ENCODE measurements around the gene SORD.
"Not testable (repeated sequence)": the region's sequence is repeated elsewhere in the genome, so short reads cannot be mapped to it uniquely, and the experiment has no call there.

SORD gene

GRCh38 chr15:45025627-45026026 lies 2.6 kb downstream of the SORD start:
- not testable (repeated sequence) for DNase-seq

- DNase-seq = no peak
These were observed 3.7 kb downstream of the SORD start for GRCh38 chr15:45026651-45027190.

- DNase-seq = no peak
These were observed 4.2 kb downstream of the SORD start for GRCh38 chr15:45027220-45027619.

- no peak for DNase-seq
These were observed 7.7 kb downstream of the SORD start for GRCh38 chr15:45030743-45031142.

- DNase-seq = not testable (repeated sequence)
These were observed 8.6 kb downstream of the SORD start for GRCh38 chr15:45031522-45032028.

GRCh38 chr15:45032501-45032900 lies 9.5 kb downstream of the SORD start:
- not testable (repeated sequence) for DNase-seq

GRCh38 chr15:45034087-45034486 lies 11.1 kb downstream of the SORD start:
- DNase-seq = not testable (repeated sequence)

GRCh38 chr15:45034600-45035375 lies 11.8 kb downstream of the SORD start:
- DNase-seq = not testable (repeated sequence)

GRCh38 chr15:45036812-45037781 lies 14.1 kb downstream of the SORD start:
- peak; percentile 72 for DNase-seq

- DNase-seq = no peak
These were observed 14.9 kb downstream of the SORD start for GRCh38 chr15:45037936-45038335.

- DNase-seq = not testable (repeated sequence)
These were observed 17.4 kb downstream of the SORD start for GRCh38 chr15:45040396-45040795.

- DNase-seq = not testable (repeated sequence)
These were observed 18.5 kb downstream of the SORD start for GRCh38 chr15:45041538-45041937.

- not testable (repeated sequence) for DNase-seq
These were observed 19.9 kb downstream of the SORD start for GRCh38 chr15:45042859-45043258.

GRCh38 chr15:45044270-45044669 lies 21.3 kb downstream of the SORD start:
- not testable (repeated sequence) for DNase-seq

GRCh38 chr15:45048449-45048793 lies 25.4 kb downstream of the SORD start:
- DNase-seq = not testable (repeated sequence)

- DNase-seq = no peak
These were observed 26.0 kb downstream of the SORD start for GRCh38 chr15:45048794-45049631.

GRCh38 chr15:45050587-45050986 lies 27.6 kb downstream of the SORD start:
- DNase-seq = no peak

GRCh38 chr15:45052676-45053075 lies 29.7 kb downstream of the SORD start:
- not testable (repeated sequence) for DNase-seq

GRCh38 chr15:45058690-45059675 lies 36.0 kb downstream of the SORD start:
- DNase-seq = not testable (repeated sequence)

- not testable (repeated sequence) for DNase-seq
These were observed 39.3 kb downstream of the SORD start for GRCh38 chr15:45062301-45062700.

GRCh38 chr15:45064386-45064785 lies 41.4 kb downstream of the SORD start:
- no peak for DNase-seq
